Neural cell (in vitro differentiated cells): Measurements from ENCODE around the gene CDKAL1. TPM values are rescaled to one million over a fixed set of nuclear protein-coding genes. Genes with fewer than 3 reads are reported as not detected.

Source experiments
- H2AFZ ChIP-seq: fragments of 200-600, 300-800 bp; sonication (generic), shearing (Covaris generic); 2 replicates; pipeline ENCODE4 v1.6.0; 2014; ENCODE audit warnings: low read depth, mild to moderate bottlenecking, antibody characterized with exemption, low read length, moderate library complexity
- H3F3A ChIP-seq: fragments of 200-600 bp; shearing (Covaris generic); 2 replicates; pipeline ENCODE4 v1.6.1; 2016; ENCODE audit warnings: mild to moderate bottlenecking, moderate library complexity, mixed read lengths, antibody characterized with exemption, low read length; ENCODE audit not compliant: insufficient read depth, poor library complexity, severe bottlenecking
- H3K27ac ChIP-seq: fragments of 200-600, 300-800 bp; sonication (generic), shearing (Covaris generic); 2 replicates; pipeline ENCODE4 v1.5.1; 2014; ENCODE audit warnings: mild to moderate bottlenecking, low read length, moderate library complexity
- H3K27me3 ChIP-seq: fragments of 300-800, 200-600 bp; sonication (generic), shearing (Covaris generic); 2 replicates; pipeline ENCODE4 v1.6.0; 2014; ENCODE audit warnings: mild to moderate bottlenecking, low read depth, low read length, moderate library complexity; ENCODE audit not compliant: insufficient read depth
- H3K36me3 ChIP-seq: fragments of 300-800, 200-600 bp; sonication (generic), shearing (Covaris generic); 2 replicates; pipeline ENCODE4 v1.5.1; 2014; ENCODE audit warnings: mild to moderate bottlenecking, antibody characterized with exemption, low read length, moderate library complexity; ENCODE audit not compliant: insufficient read depth
- H3K4me2 ChIP-seq: fragments of 300-800, 200-600 bp; sonication (generic), shearing (Covaris generic); 2 replicates; pipeline ENCODE4 v1.6.0; 2014; ENCODE audit warnings: mild to moderate bottlenecking, low read length
- H3K4me3 ChIP-seq: fragments of 300-800, 200-600 bp; sonication (generic), shearing (Covaris generic); 2 replicates; pipeline ENCODE4 v1.5.1; 2014; ENCODE audit warnings: mild to moderate bottlenecking, low read length, moderate library complexity
- H3K79me2 ChIP-seq: fragments of 200-600 bp; shearing (Covaris generic); replicated peaks from 2 replicates; pipeline ENCODE4 v1.6.0; 2014; ENCODE audit warnings: mild to moderate bottlenecking, low read length, moderate library complexity; ENCODE audit not compliant: insufficient read depth
- H3K9ac ChIP-seq: fragments of 300-800, 200-600 bp; sonication (generic), shearing (Covaris generic); 2 replicates; pipeline ENCODE4 v1.6.1; 2016; ENCODE audit warnings: mild to moderate bottlenecking, low read length, mixed read lengths
- H3K9me2 ChIP-seq: fragments of 200-600 bp; shearing (Covaris generic); 2 replicates; pipeline ENCODE4 v1.6.1; 2016; ENCODE audit warnings: mild to moderate bottlenecking, low read length, mixed read lengths; ENCODE audit not compliant: insufficient read depth
- H3K9me3 ChIP-seq: fragments of 200-600, 300-800 bp; sonication (generic), shearing (Covaris generic); 2 replicates; pipeline ENCODE4 v1.6.1; 2016; ENCODE audit warnings: mild to moderate bottlenecking, mixed run types, low read length, moderate library complexity, mixed read lengths
- H4K20me1 ChIP-seq: fragments of 200-600 bp; shearing (Covaris generic); 2 replicates; pipeline ENCODE4 v1.6.1; 2016; ENCODE audit warnings: mild to moderate bottlenecking, mixed run types; ENCODE audit not compliant: insufficient read depth
- CTCF ChIP-seq: fragments of 450-650 bp; IDR thresholded peaks from 2 replicates; pipeline ENCODE4 v1.5.1; 2014; ENCODE audit warnings: antibody characterized with exemption, mild to moderate bottlenecking, moderate library complexity; ENCODE audit not compliant: poor library complexity, severe bottlenecking
- EP300 ChIP-seq: fragments of 450-650 bp; conservative IDR thresholded peaks from 2 replicates; pipeline ENCODE4 v1.6.1; 2014; ENCODE audit warnings: antibody characterized with exemption, mild to moderate bottlenecking, moderate library complexity; ENCODE audit not compliant: poor library complexity, severe bottlenecking
- EZH2 ChIP-seq: fragments of 200-600, 300-800 bp; shearing (Covaris generic), sonication (generic); IDR thresholded peaks from 2 replicates; pipeline ENCODE4 v1.6.1; 2014; ENCODE audit warnings: antibody characterized with exemption, low read length, borderline replicate concordance, mild to moderate bottlenecking; ENCODE audit not compliant: insufficient read depth, poor library complexity, severe bottlenecking
- MXI1 ChIP-seq: fragments of 450-650 bp; conservative IDR thresholded peaks from 2 replicates; pipeline ENCODE4 v1.6.1; 2014; ENCODE audit warnings: antibody characterized with exemption, mild to moderate bottlenecking; ENCODE audit not compliant: poor library complexity, severe bottlenecking
- POLR2AphosphoS5 ChIP-seq: IDR thresholded peaks from 2 replicates; pipeline ENCODE4 v1.6.1; 2012
- RAD21 ChIP-seq: fragments of 450-650 bp; conservative IDR thresholded peaks from 2 replicates; pipeline ENCODE4 v1.6.1; 2014; ENCODE audit warnings: antibody characterized with exemption, mild to moderate bottlenecking, moderate library complexity
- REST ChIP-seq: IDR thresholded peaks from 2 replicates; pipeline ENCODE4 v1.6.1; 2012; ENCODE audit warnings: borderline replicate concordance
- SMC3 ChIP-seq: fragments of 450-650 bp; conservative IDR thresholded peaks from 2 replicates; pipeline ENCODE4 v1.6.1; 2014; ENCODE audit warnings: antibody characterized with exemption, mild to moderate bottlenecking, moderate library complexity; ENCODE audit not compliant: poor library complexity
- TAF1 ChIP-seq: IDR thresholded peaks from 2 replicates; pipeline ENCODE4 v1.6.1; 2012; ENCODE audit warnings: low read depth
- polyA plus RNA-seq: library from polyadenylated mRNA; depleted of rRNA; stranded (reverse); fragments of >200 nt; gene quantifications from 2 replicates; pipeline ENCODE4 v1.2.3, GENCODE V29; 2014

The CDKAL1 gene
- polyA plus RNA-seq, 1 donor from 2014 or later: 10.7 TPM

GRCh38 chr6:20722455-20722854 is 188.2 kb downstream of the CDKAL1 start:
- Histone ChIP-seq H2AFZ (no peak overlapping the region), H3K36me3 (no peaks in the 10 kb centered on the region), H3K27me3 (no peaks in the 10 kb centered on the region), H3K4me3 (no peak overlapping the region), H3K27ac (no peak overlapping the region), H3K9me3 (no peaks in the 10 kb centered on the region), H3K79me2 (no peaks in the 10 kb centered on the region), H3K4me2 (no peak overlapping the region), H3K9me2 (no peaks in the 10 kb centered on the region), H3F3A (no peaks in the 10 kb centered on the region), H3K9ac (no peak overlapping the region), H4K20me1 (no peaks in the 10 kb centered on the region)
- TF ChIP-seq SMC3 (no peak), EZH2 (no peak), CTCF (no peak), POLR2AphosphoS5 (no peak), REST (no peak), EP300 (no peak), TAF1 (no peak), RAD21 (no peak), MXI1 (no peak)

GRCh38 chr6:20723236-20723635 is 189.0 kb downstream of the CDKAL1 start:
- Histone ChIP-seq H3F3A (no peaks in the 10 kb centered on the region), H2AFZ (no peak overlapping the region), H3K36me3 (no peaks in the 10 kb centered on the region), H3K4me3 (no peak overlapping the region), H3K9me3 (no peaks in the 10 kb centered on the region), H3K79me2 (no peaks in the 10 kb centered on the region), H3K27ac (no peak overlapping the region), H3K9ac (no peak overlapping the region), H4K20me1 (no peaks in the 10 kb centered on the region), H3K27me3 (no peaks in the 10 kb centered on the region), H3K9me2 (no peaks in the 10 kb centered on the region), H3K4me2 (no peak overlapping the region)
- no peak for TF ChIP-seq REST
- no peak for TF ChIP-seq EZH2
- no peak for TF ChIP-seq POLR2AphosphoS5
- TF ChIP-seq EP300: no peak
- TF ChIP-seq RAD21: no peak
- no peak for TF ChIP-seq CTCF
- no peak for TF ChIP-seq MXI1
